Activated CD4-positive, alpha-beta T cell treated with anti-CD3 and anti-CD28 coated beads, Interleukin-2, Interleukin-6, amounts not matched to agents 100 ng/mL and 50 ng/mL, durations not matched to agents 16 hours and 8 hours (primary cell): ENCODE measurements around the gene SPECC1.
"Not testable (repeated sequence)": the region's sequence is repeated elsewhere in the genome, so short reads cannot be mapped to it uniquely, and the experiment has no call there.

Experiments
- DNase-seq: peaks from one replicate; pipeline ENCODE4 v3.0.0-alpha.2; 2020

SPECC1 gene

GRCh38 chr17:20351405-20351804 lies 342.2 kb downstream of the SPECC1 start:
- not testable (repeated sequence) for DNase-seq

- DNase-seq: not testable (repeated sequence)
Observed at GRCh38 chr17:20352567-20352966, 343.4 kb downstream of the SPECC1 start.

GRCh38 chr17:20363846-20364245 lies 354.7 kb downstream of the SPECC1 start:
- not testable (repeated sequence) for DNase-seq
